ENCODE results near the gene GRK3. TPM values are rescaled to one million over a fixed set of nuclear protein-coding genes. Genes with fewer than 3 reads are reported as not detected.

Gene GRK3
- total and polyA plus RNA-seq, 2 donors (not counting 3 experiments of a cell fraction or from before 2014, with no cell fraction given), result 0.68 to 4.4 TPM

DNA sequence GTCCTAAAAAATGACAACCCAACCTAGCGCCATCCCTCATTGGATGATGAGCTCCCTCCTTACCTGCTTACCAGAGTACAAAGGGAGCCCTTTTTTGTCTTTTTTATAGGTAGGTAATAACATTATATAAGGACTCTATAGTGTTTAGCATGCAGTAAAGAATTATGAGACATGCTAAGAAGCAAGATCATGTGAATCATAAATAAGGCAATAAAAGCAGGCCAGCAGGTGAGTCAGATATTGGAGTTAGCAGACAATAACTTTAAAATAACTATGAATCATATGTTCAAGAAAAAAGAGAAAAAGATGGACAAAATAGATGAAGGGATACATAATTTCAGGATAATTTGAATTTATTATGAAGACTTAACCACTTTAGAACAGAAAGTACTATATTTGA lies 81.5 kb downstream of the GRK3 start:
- no peaks in the 10 kb centered on the region for H3K36me3 ChIP-seq (ENCODE audit: control insufficient read depth in 2 of 2, extremely low read depth in 1 of 2, insufficient read depth in 2 of 2, low read length in 2 of 2)
- no peaks in the 10 kb centered on the region for H3K4me1 ChIP-seq (ENCODE audit: control insufficient read depth, extremely low read depth, insufficient read depth, low read length)
- H2AFZ ChIP-seq (ENCODE audit: low read depth, low read length), result no peak overlapping the region
- H3K9me1 ChIP-seq (replicated peaks; ENCODE audit: control insufficient read depth, extremely low read depth, insufficient read depth, low read length), result no peaks in the 10 kb centered on the region
- H3K9me3 ChIP-seq (replicated peaks; ENCODE audit: control insufficient read depth, insufficient read depth, low read length), result no peaks in the 10 kb centered on the region
- H3K27me3 ChIP-seq (ENCODE audit: control insufficient read depth in 2 of 2, insufficient read depth in 2 of 2, low read length in 2 of 2), result no peaks in the 10 kb centered on the region
- no peak overlapping the region for H3K4me2 ChIP-seq (ENCODE audit: insufficient read depth, low read length)
- ChIA-PET CTCF (interaction anchor here (1.6 kb wide), 1 partner anchor 9 kb away, joined by 3 read pairs; no protein-coding TSS in a partner anchor), POLR2A (no interaction called here)
- TF ChIP-seq POLR2AphosphoS5 (IDR thresholded peaks at IDR 0.05; ENCODE audit: insufficient read depth, low read depth, low read length) (no peak), JUN (IDR thresholded peaks at IDR 0.05; ENCODE audit: borderline replicate concordance, insufficient read depth, insufficient read length, low read depth) (no peak), EZH2 (IDR thresholded peaks at IDR 0.05; ENCODE audit: borderline replicate concordance, low read depth, low read length, severe bottlenecking) (no peak), FOS (IDR thresholded peaks at IDR 0.05; ENCODE audit: borderline replicate concordance, insufficient read depth, low read length) (no peak), MYC (IDR thresholded peaks at IDR 0.05; ENCODE audit: low read depth, low read length) (no peak), GATA2 (IDR thresholded peaks at IDR 0.05; ENCODE audit: insufficient read depth, insufficient read length, low read depth, low read length) (no peak)
- TF ChIP-seq, protein P1, sequence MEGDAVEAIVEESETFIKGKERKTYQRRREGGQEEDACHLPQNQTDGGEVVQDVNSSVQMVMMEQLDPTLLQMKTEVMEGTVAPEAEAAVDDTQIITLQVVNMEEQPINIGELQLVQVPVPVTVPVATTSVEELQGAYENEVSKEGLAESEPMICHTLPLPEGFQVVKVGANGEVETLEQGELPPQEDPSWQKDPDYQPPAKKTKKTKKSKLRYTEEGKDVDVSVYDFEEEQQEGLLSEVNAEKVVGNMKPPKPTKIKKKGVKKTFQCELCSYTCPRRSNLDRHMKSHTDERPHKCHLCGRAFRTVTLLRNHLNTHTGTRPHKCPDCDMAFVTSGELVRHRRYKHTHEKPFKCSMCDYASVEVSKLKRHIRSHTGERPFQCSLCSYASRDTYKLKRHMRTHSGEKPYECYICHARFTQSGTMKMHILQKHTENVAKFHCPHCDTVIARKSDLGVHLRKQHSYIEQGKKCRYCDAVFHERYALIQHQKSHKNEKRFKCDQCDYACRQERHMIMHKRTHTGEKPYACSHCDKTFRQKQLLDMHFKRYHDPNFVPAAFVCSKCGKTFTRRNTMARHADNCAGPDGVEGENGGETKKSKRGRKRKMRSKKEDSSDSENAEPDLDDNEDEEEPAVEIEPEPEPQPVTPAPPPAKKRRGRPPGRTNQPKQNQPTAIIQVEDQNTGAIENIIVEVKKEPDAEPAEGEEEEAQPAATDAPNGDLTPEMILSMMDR (IDR thresholded peaks at IDR 0.05; ENCODE audit: extremely low read depth in 1 of 2, insufficient read depth in 1 of 2, low read depth in 1 of 2, low read length in 2 of 2), result no peak
- intact Hi-C loops (cut with micrococcal nuclease) (no loop called here), dilution Hi-C loops (cut with MboI; ENCODE audit: extremely low pct_ligation_motif_present, low sequenced_read_pairs) (no loop called here)
- FAIRE-seq (no peak), DNase-seq (ENCODE audit: low read depth, low spot score) (no peak)
- H3K79me2 ChIP-seq (ENCODE audit: control insufficient read depth, insufficient read depth, low read length), result no peaks in the 10 kb centered on the region
- no peak overlapping the region for H3K27ac ChIP-seq (ENCODE audit: insufficient read depth, low read depth, low read length)
- H3K4me3 ChIP-seq (replicated peaks in 1 of 3; ENCODE audit: insufficient read depth in 1 of 3, low read depth in 1 of 3, low read length in 3 of 3), result no peak overlapping the region
- H3K9ac ChIP-seq (replicated peaks; ENCODE audit: extremely low read depth, insufficient read depth, low read length), result no peak overlapping the region
- BruUV-seq (replicated peaks), result no TSS peak
- H4K20me1 ChIP-seq (replicated peaks; ENCODE audit: control insufficient read depth, extremely low read depth, insufficient read depth, low read length), result no peaks in the 10 kb centered on the region
